ENCODE measurements around the gene POC1B. TPM values are rescaled to one million over a fixed set of nuclear protein-coding genes. Genes with fewer than 3 reads are reported as not detected.

The POC1B gene
- total RNA-seq, 1 donor = 19.3 TPM

DNA sequence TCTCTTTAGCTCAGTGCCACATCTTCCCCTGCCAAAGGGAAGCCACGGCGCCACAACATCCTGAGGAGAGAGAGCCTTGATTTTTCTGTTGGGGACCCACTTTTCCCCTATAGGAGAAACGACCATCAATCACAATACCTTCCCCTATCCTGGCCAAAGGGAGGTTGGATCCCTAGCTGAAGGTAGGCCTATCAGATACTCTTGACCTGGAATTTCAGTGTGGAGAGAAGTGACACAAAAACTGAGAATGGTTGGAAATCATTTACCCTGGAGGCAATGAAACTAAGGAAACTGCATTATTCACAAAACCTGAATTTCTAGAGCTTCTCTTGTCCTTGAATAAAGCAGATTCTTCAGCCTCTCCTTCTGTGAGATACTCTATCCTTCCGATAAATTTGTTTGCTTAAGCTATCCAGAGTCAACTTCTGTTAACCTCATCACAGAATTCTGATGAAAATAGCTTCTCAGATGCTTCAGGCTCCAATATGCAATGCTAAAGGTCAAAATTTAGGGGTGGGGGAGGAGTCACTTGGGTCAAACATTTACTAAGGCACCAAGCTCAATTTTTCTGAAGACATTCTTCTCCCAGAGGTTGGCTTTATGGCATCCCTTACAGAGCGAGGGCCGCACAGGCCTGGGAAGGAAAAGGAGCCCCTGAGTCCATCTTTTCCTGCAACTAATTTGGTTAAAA, 146.6 kb downstream of the POC1B start:
- no peak overlapping the region for H3K4me3 ChIP-seq (ENCODE audit: low read depth, low read length)
- no peak for DNase-seq (ENCODE audit: low read depth)
- TF ChIP-seq, protein P1, sequence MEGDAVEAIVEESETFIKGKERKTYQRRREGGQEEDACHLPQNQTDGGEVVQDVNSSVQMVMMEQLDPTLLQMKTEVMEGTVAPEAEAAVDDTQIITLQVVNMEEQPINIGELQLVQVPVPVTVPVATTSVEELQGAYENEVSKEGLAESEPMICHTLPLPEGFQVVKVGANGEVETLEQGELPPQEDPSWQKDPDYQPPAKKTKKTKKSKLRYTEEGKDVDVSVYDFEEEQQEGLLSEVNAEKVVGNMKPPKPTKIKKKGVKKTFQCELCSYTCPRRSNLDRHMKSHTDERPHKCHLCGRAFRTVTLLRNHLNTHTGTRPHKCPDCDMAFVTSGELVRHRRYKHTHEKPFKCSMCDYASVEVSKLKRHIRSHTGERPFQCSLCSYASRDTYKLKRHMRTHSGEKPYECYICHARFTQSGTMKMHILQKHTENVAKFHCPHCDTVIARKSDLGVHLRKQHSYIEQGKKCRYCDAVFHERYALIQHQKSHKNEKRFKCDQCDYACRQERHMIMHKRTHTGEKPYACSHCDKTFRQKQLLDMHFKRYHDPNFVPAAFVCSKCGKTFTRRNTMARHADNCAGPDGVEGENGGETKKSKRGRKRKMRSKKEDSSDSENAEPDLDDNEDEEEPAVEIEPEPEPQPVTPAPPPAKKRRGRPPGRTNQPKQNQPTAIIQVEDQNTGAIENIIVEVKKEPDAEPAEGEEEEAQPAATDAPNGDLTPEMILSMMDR (IDR thresholded peaks at IDR 0.05; ENCODE audit: insufficient read depth, low read length) = no peak

DNA sequence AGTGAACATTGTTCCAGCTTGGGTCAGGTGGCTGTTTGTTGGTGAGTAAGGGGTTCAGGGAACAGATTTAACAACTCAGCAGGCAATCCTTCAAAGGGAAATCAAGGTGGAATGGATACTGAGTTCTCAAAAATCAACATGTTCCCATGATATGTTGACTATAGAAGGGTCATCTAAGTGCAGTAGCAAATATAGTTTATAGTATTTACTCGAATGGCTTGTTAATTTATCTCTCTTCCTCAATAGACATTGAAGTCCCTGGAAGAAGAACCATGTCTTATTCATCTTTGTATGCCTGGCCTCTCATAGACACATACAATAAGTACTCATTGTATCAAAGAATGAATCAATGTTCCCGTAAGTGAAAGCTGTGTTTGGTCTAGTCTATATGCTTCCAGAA, 149.0 kb downstream of the POC1B start:
- H3K4me3 ChIP-seq (ENCODE audit: low read depth, low read length) = no peak overlapping the region
- DNase-seq (ENCODE audit: low read depth) = no peak
- TF ChIP-seq, protein P1 (IDR thresholded peaks at IDR 0.05; ENCODE audit: insufficient read depth, low read length) = no peak

DNA sequence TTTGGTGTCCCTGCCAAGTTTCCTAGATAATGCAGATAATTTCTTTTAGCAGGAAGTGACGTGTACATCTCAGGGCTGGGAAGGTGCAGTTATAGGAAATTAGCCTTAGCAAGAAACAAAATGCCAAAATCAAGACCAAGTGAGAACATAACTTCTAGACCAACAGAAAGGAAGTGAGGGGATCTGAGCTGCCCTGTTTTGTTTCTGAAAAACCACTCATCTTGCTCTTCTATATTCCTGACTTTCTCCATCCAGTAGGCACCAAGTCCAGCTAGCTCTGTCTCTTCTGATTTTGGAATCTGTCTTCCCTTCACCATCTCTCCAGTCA, 149.7 kb downstream of the POC1B start:
- TF ChIP-seq, protein P1 (IDR thresholded peaks at IDR 0.05; ENCODE audit: insufficient read depth, low read length) = no peak
- no peak overlapping the region for H3K4me3 ChIP-seq (ENCODE audit: low read depth, low read length)
- DNase-seq (ENCODE audit: low read depth) = no peak

DNA sequence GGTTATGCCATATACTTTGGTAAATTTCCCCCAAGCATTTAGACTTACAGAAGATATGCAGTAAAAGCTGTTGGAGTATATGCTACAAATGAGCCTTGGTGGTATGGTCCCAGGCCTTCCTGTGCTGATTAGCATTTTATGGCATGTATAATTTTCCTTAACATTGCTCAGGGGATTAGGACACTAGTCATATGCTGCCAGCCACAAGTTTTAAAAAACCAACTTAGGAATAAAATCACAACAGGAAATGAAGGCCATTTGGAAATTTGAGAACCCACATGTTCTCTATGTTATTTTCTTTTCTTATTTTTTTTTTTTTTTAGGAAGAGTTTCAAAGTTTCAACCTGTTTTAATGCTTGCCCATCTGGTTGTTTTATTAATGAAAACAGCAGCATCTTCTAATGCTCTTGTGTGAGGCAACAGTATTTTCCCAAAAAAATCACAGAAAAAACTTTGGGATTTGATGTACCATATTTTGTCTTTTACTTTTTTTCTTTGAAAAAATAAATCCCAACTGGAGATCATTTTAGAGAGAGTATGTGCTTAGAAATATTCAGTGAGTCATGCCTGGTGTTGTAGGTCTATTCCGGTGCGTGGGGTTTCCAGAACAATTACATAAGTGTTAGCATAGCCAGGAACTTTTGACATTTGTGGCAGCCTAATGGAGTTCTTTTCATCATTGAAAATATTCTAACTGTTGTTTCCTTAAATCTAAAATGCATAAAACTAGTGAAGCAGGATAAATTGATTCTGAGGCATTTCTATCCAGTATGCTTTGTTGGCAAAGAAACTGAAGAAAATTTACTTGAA, 151.9 kb downstream of the POC1B start:
- TF ChIP-seq, protein P1 (IDR thresholded peaks at IDR 0.05; ENCODE audit: insufficient read depth, low read length) = no peak
- DNase-seq (ENCODE audit: low read depth) = peak; percentile 88

DNA sequence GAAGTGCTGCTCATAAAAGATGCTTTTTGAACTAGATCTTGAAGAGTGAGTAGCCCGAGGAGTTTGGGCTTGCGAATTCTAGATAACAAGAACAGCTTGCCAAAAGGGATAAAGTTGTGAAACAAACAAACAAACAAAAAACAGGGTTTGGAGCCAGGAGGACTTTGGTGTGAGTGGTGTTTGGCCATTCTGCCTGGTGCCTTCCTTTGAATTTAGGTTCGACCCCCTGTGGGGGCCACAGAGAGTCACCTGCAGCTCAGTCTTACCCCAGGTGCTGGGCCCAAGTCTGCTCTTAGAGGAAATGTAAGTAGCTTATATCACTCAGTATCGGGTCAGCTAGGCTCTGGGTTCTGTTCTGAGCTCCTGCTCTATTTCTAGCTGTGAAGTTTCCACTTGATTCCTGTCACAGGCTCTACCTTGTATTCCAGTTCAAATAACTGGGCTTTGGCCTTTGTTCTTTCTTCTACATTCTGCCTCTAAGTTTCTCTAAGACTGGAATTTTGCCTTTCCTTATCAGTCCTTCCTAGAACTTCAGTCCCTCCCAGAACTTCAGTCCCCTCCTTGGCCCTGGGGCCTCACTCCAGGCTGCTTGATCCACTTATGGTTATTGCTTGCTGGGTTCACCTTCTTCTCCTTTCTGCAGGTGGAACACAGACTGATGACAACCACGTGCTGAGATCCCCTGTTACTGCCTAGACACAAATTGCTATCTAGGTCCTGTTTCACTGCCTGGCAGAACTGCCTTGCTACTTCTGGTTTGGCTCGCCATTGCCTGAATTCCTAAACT, 153.1 kb downstream of the POC1B start:
- DNase-seq (ENCODE audit: low read depth) = no peak
- H3K4me3 ChIP-seq (ENCODE audit: low read depth, low read length) = no peak overlapping the region
- TF ChIP-seq, protein P1 (IDR thresholded peaks at IDR 0.05; ENCODE audit: insufficient read depth, low read length) = no peak

More for the DNA sequence above, 151.9 kb downstream of the POC1B start:
- no peak overlapping the region for H3K4me3 ChIP-seq (ENCODE audit: low read depth, low read length)

DNA sequence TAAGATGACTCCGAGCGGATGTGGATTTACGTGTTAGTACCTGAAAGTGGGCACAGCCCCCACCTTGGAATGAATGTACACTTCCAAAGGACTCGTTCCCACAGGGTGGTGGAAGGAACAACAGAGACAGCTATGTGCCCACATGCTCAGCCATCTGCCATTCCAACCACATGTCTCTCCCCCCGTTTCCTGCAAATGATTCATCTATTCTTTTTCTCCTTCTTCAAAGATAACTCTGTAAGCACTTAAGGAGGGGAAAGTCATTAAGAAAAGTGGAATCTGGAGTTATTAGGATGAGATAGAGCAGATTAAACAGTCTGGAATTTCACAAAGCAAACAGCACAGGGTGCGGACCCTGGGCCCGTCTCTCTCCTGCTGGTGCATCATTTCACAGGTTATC, 155.0 kb downstream of the POC1B start:
- no peak overlapping the region for H3K4me3 ChIP-seq (ENCODE audit: low read depth, low read length)
- peak; percentile 80 for DNase-seq (ENCODE audit: low read depth)
- TF ChIP-seq, protein P1 (IDR thresholded peaks at IDR 0.05; ENCODE audit: insufficient read depth, low read length) = no peak

Measured in fibroblast of the aortic adventitia (primary cell).